Lung (tissue), 12 donors: ENCODE results near the gene PPP1R13B. TPM values are rescaled to one million over a fixed set of nuclear protein-coding genes. Genes with fewer than 3 reads are reported as not detected.
A peak's percentile ranks its signal among the peaks of the same experiment; 100 is the strongest.
"Not testable (repeated sequence)": the region's sequence is repeated elsewhere in the genome, so short reads cannot be mapped to it uniquely, and the experiment has no call there.

Experiments used
- ATAC-seq: fragments of 200-7000 bp; cut with Tn5 transposase; one replicate; pipeline ENCODE4 v1.9.1; 2020; ENCODE audit warnings: moderate number of reproducible peaks; ENCODE audit not compliant: insufficient read depth, low FRiP score
- DNase-seq, 3 donors: peaks; one replicate each; pipeline ENCODE4 v3.0.0-alpha.2; 2013 to 2017
- H3K27ac ChIP-seq, 2 donors: one replicate each; pipeline ENCODE4 v1.5.1; 2013; ENCODE audit warnings: mild to moderate bottlenecking in 2 of 2, moderate library complexity in 2 of 2, control low read depth in 1 of 2, inconsistent platforms in 1 of 2, low read depth in 1 of 2, low read length in 1 of 2
- H3K27me3 ChIP-seq, 3 donors: one replicate each; pipeline ENCODE4 v1.5.1; 2013; ENCODE audit warnings: low read length in 2 of 3; ENCODE audit not compliant: control insufficient read depth in 3 of 3, insufficient read depth in 3 of 3
- H3K36me3 ChIP-seq, 4 donors: one replicate each; pipeline ENCODE4 v1.5.1; 2013; ENCODE audit warnings: low read length in 4 of 4, mild to moderate bottlenecking in 1 of 4, moderate library complexity in 1 of 4; ENCODE audit not compliant: control insufficient read depth in 4 of 4, insufficient read depth in 4 of 4
- H3K4me1 ChIP-seq, 5 donors: one replicate each; pipeline ENCODE4 v1.5.1; 2013; ENCODE audit warnings: low read length in 5 of 5, mild to moderate bottlenecking in 2 of 5, moderate library complexity in 1 of 5; ENCODE audit not compliant: control insufficient read depth in 5 of 5, insufficient read depth in 5 of 5
- H3K4me3 ChIP-seq: one replicate; pipeline ENCODE4 v1.5.1; 2013; ENCODE audit warnings: mild to moderate bottlenecking, control low read depth, moderate library complexity
- H3K9ac ChIP-seq, 2 donors: one replicate each; pipeline ENCODE4 v1.5.1; 2013; ENCODE audit warnings: low read length in 2 of 2, control low read depth in 1 of 2; ENCODE audit not compliant: insufficient read depth in 1 of 2
- H3K9me3 ChIP-seq, 4 donors: one replicate each; pipeline ENCODE4 v1.5.1; 2013; ENCODE audit warnings: low read length in 3 of 4, mild to moderate bottlenecking in 1 of 4, moderate library complexity in 1 of 4; ENCODE audit not compliant: control insufficient read depth in 4 of 4, insufficient read depth in 3 of 4
- WGBS, 2 donors: extraction: QIAGEN DNeasy Blood & Tissue Kit; methylation state at CpG; one replicate each; pipeline ENCODE4 v1.1.7; 2013; 5-methylcytosine and 5-hydroxymethylcytosine counted together
- polyA plus RNA-seq, 2 donors: library from polyadenylated mRNA; stranded (reverse); fragments of 200-250 nt; gene quantifications; one replicate each; pipeline ENCODE4 v1.2.1, GENCODE V29; 2013
- total RNA-seq, 2 donors: library from RNA; depleted of rRNA in 1 of 2; stranded (reverse); fragments of >200 nt in 1 of 2; gene quantifications; one replicate each; pipeline ENCODE4 v1.2.1, GENCODE V29; 2014 to 2021
- TF ChIP-seq, protein P1 (sequence below): IDR thresholded peaks from 2 replicates; pipeline ENCODE4 v1.5.1; 2012; ENCODE audit warnings: mild to moderate bottlenecking; ENCODE audit errors: control extremely low read depth, extremely low read depth
- donor health status: control.
- donor health status: control.
- donor health status: Bipolar disorder and iron deficiency.
- donor health status: healthy.
- donor health status: DM: yes; HTN: yes; CAD: no.

The PPP1R13B gene
- total and polyA plus RNA-seq, 4 donors = 12.0 to 66.6 (median 38.4) TPM

- H3K9me3 ChIP-seq = no peaks in the 10 kb centered on the region
- 73 to 80% methylated on average over 18 of the region's 18 CpGs for WGBS, 2 donors
- H3K27me3 ChIP-seq = no peaks in the 10 kb centered on the region
- H3K9ac ChIP-seq = no peak overlapping the region
- TF ChIP-seq, protein P1, sequence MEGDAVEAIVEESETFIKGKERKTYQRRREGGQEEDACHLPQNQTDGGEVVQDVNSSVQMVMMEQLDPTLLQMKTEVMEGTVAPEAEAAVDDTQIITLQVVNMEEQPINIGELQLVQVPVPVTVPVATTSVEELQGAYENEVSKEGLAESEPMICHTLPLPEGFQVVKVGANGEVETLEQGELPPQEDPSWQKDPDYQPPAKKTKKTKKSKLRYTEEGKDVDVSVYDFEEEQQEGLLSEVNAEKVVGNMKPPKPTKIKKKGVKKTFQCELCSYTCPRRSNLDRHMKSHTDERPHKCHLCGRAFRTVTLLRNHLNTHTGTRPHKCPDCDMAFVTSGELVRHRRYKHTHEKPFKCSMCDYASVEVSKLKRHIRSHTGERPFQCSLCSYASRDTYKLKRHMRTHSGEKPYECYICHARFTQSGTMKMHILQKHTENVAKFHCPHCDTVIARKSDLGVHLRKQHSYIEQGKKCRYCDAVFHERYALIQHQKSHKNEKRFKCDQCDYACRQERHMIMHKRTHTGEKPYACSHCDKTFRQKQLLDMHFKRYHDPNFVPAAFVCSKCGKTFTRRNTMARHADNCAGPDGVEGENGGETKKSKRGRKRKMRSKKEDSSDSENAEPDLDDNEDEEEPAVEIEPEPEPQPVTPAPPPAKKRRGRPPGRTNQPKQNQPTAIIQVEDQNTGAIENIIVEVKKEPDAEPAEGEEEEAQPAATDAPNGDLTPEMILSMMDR = no peak
- no peaks in the 10 kb centered on the region for H3K36me3 ChIP-seq
- DNase-seq (no peak), ATAC-seq (no peak)
- H3K27ac ChIP-seq = peak overlapping the region in 1 of 2 donors; percentile 19
- H3K4me3 ChIP-seq = no peak overlapping the region
- H3K4me1 ChIP-seq = peaks cover 0 to 21% (median 8%) of the 10 kb centered on the region in 5 donors
Observed at GRCh38 chr14:103890821-103891666, 43.7 kb upstream of the PPP1R13B start.

GRCh38 chr14:103890052-103890371, 42.6 kb upstream of the PPP1R13B start:
- WGBS, 2 donors = 83 to 89% methylated on average over 10 of the region's 10 CpGs
- H3K27ac ChIP-seq = peak overlapping the region in 1 of 2 donors; percentile 38
- H3K36me3 ChIP-seq = no peaks in the 10 kb centered on the region
- TF ChIP-seq, protein P1 = no peak
- DNase-seq = no peak
- no peak for ATAC-seq
- no peak overlapping the region for H3K4me3 ChIP-seq
- H3K9me3 ChIP-seq = no peaks in the 10 kb centered on the region
- peaks cover 0 to 21% (median 8%) of the 10 kb centered on the region in 5 donors for H3K4me1 ChIP-seq
- no peak overlapping the region for H3K9ac ChIP-seq
- H3K27me3 ChIP-seq = no peaks in the 10 kb centered on the region

- 67 to 84% methylated on average over 30 to 31 of the region's 31 CpGs for WGBS, 2 donors
- Histone ChIP-seq H3K9me3 (no peaks in the 10 kb centered on the region), H3K36me3 (no peaks in the 10 kb centered on the region), H3K27ac (peak overlapping the region in 1 of 2 donors; percentile 38), H3K4me3 (no peak overlapping the region), H3K9ac (no peak overlapping the region), H3K4me1 (peaks cover 0 to 20% (median 8%) of the 10 kb centered on the region in 5 donors), H3K27me3 (no peaks in the 10 kb centered on the region)
- ATAC-seq (no peak), DNase-seq (peak in 2 of 3 donors; percentile 55 to 61)
- TF ChIP-seq, protein P1 = no peak
Observed at GRCh38 chr14:103889313-103890051, 42.1 kb upstream of the PPP1R13B start.

DNA sequence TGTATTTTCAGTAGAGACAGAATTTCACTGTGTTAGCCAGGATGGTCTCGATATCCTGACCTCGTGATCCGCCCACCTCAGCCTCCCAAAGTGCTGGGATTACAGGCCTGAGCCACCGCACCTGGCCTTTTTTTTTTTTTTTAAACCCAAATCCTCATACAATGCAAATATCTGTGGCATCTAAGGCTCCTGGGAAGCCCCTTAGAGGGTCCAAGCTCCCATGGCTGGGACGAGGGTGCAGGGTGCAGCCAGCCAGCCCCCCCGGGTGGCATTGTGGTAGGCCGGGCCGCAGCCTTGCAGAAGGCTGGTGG, 41.6 kb upstream of the PPP1R13B start:
- not testable (repeated sequence) for H3K4me3 ChIP-seq, H3K27me3 ChIP-seq, H3K27ac ChIP-seq, DNase-seq, H3K9ac ChIP-seq, ATAC-seq, H3K36me3 ChIP-seq, H3K9me3 ChIP-seq
- 96 to 98% methylated on average over 4 to 6 of the region's 8 CpGs for WGBS, 2 donors
- H3K4me1 ChIP-seq = peaks cover 0 to 20% (median 8%) of the 10 kb centered on the region in 5 donors
